ENCODE measurements around the gene DNAJC18. TPM values are rescaled to one million over a fixed set of nuclear protein-coding genes. Genes with fewer than 3 reads are reported as not detected.

DNAJC18 gene
- total and polyA plus RNA-seq, 12 donors = 3.4 to 21.1 (median 13.7) TPM

DNA sequence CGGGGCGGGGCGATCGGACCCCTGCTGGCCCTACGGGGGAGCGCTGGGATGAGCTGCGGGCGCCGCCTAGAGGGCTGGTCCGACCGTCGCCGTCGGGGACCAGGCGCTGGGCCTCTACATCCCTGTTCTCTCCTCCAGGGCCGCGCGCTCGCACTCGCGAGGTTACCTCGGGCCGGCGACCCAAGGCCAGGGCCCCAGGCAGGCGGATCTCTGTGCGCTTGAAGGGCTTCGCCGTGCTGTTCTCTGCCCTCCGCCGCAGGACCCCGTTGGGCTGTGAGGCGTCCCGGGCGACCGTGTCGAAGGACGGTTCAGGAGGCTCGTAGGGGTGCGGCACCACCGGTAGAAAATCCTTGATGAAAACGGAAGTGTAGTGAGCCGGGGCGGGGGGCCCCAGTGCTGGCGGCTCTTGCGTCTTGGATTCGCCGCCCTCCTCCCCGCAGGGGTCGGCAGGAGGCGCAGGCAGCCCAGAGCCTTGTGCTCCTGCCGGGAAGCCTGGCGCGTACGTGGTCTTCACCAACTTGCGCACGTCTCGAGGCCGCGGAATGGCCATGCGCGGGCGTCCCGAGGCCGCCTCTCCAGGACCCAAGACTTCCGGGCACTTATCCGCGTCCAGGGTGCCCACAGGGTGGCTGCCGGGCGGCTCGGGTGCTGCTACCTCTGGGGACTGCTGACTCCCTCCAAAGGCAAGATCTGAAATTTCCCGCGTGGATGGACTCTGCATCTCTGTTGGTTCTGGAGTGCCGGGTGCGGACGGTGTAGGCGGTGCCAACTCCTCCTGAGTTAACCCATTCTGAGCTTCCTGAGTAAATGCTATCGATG is 46.4 kb downstream of the DNAJC18 start:
- H3K4me3 ChIP-seq = peak overlapping the region; percentile 50 to 80 (median 69)
- peak in 7 of 8 donors; percentile 4 to 29 (median 16) for ATAC-seq
- no peaks in the 10 kb centered on the region for H3K9me3 ChIP-seq
- peaks cover 0 to 35% (median 0%) of the 10 kb centered on the region in 7 donors for H3K27me3 ChIP-seq
- DNase-seq = peak in 1 of 2 donors; percentile 66
- peaks cover 0 to 15% (median 0%) of the 10 kb centered on the region in 9 donors for H3K36me3 ChIP-seq
- TF ChIP-seq, protein P1, sequence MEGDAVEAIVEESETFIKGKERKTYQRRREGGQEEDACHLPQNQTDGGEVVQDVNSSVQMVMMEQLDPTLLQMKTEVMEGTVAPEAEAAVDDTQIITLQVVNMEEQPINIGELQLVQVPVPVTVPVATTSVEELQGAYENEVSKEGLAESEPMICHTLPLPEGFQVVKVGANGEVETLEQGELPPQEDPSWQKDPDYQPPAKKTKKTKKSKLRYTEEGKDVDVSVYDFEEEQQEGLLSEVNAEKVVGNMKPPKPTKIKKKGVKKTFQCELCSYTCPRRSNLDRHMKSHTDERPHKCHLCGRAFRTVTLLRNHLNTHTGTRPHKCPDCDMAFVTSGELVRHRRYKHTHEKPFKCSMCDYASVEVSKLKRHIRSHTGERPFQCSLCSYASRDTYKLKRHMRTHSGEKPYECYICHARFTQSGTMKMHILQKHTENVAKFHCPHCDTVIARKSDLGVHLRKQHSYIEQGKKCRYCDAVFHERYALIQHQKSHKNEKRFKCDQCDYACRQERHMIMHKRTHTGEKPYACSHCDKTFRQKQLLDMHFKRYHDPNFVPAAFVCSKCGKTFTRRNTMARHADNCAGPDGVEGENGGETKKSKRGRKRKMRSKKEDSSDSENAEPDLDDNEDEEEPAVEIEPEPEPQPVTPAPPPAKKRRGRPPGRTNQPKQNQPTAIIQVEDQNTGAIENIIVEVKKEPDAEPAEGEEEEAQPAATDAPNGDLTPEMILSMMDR (IDR thresholded peaks at IDR 0.05) = peak in 7 of 9 donors; percentile 35 to 64 (median 49)
- H3K27ac ChIP-seq = peak overlapping the region in 9 of 10 donors; percentile 89 to 97 (median 94)
- WGBS, 2 donors = 12 to 32% methylated on average over 76 to 77 of the region's 77 CpGs
- intact Hi-C loops (cut with DNase I) = loop anchor here in 2 of 10 donors (5.0 kb wide), 2 partner anchors 51 to 96 kb away; partner anchors contain the start of gene PAIP2 (in 1 of the 2)
- H3K4me1 ChIP-seq = peaks cover 7 to 89% (median 71%) of the 10 kb centered on the region in 9 donors

DNA sequence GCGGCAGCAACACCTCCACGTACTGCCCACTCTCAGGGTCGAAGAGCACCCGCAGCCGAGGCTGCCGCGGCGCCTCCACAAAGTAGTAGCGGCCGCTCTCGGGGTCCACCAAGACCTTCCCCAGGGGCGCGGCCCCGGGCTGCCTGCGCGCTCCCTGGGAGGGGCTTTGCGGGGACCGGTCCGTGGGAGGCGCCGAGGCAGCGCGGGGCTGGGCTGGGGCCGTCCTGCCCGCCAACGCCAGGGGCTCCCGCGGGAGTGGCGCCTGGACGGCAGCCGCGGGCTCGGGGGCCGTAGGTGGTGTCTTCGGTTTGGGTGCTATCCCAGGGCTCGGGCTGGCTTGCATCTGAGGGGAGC is 47.0 kb downstream of the DNAJC18 start:
- Histone ChIP-seq H3K4me1 (peaks cover 7 to 92% (median 72%) of the 10 kb centered on the region in 9 donors), H3K4me3 (peak overlapping the region; percentile 12 to 80 (median 69))

DNA sequence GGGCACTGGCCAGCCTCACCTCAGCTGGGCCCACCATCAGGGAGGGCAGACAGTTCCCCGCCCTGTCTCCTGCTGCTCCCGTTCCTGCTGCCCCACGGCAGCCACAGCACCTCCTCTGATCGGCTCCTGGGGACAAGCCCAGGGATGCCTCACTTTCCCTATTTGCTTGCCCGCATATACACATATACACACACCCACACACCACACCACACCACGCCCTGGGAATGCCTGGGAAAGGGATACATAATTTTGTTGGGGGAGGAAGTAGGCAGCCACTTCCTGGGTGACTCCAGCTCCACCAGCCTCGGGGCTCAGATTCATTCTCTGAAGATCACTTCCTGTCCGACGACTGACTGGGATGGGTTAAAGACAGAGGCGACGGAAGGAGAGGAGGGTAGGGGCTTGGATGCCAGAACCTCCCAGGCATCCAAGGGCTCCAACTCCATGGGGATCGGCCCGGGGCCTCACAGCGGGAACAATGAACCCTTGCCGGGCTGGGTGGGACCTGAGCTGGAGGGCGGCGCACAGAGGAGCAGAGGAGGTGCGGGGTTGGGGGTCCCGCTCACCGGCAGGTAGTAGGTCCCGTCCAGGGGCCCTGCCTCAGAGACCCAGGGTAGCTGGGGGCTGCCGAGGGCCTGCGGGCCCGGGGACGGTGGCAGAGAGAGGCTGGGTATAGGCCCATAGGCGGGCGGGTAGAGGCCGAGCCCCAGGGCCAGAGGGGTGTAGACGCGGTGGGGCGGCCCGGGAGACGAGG is 47.6 kb downstream of the DNAJC18 start:
- intact Hi-C loops (cut with DNase I) = loop anchor here in 2 of 10 donors (5.0 kb wide), 2 partner anchors 49 to 94 kb away; partner anchors contain the start of gene PAIP2 (in 1 of the 2)

More for the DNA sequence above, 47.0 kb downstream of the DNAJC18 start:
- DNase-seq = no peak
- TF ChIP-seq, protein P1 (IDR thresholded peaks at IDR 0.05) = no peak
- peak overlapping the region in 9 of 10 donors; percentile 64 to 97 (median 90) for H3K27ac ChIP-seq
- H3K9me3 ChIP-seq = no peaks in the 10 kb centered on the region
- 21 to 38% methylated on average over 32 to 36 of the region's 36 CpGs for WGBS, 2 donors
- ATAC-seq = no peak
- H3K36me3 ChIP-seq = peaks cover 0 to 15% (median 0%) of the 10 kb centered on the region in 9 donors
- H3K27me3 ChIP-seq = peaks cover 0 to 35% (median 0%) of the 10 kb centered on the region in 7 donors
- intact Hi-C loops (cut with DNase I) = loop anchor here in 2 of 10 donors (5.0 kb wide), 2 partner anchors 50 to 95 kb away; partner anchors contain the start of gene PAIP2 (in 1 of the 2)

More for the DNA sequence above, 47.6 kb downstream of the DNAJC18 start:
- peaks cover 0 to 35% (median 0%) of the 10 kb centered on the region in 7 donors for H3K27me3 ChIP-seq
- H3K4me3 ChIP-seq = peak overlapping the region; percentile 12 to 80 (median 69)
- no peak for DNase-seq
- H3K4me1 ChIP-seq = peaks cover 7 to 86% (median 67%) of the 10 kb centered on the region in 9 donors
- H3K36me3 ChIP-seq = peaks cover 0 to 15% (median 0%) of the 10 kb centered on the region in 9 donors
- TF ChIP-seq, protein P1 (IDR thresholded peaks at IDR 0.05) = no peak
- 39 to 46% methylated on average over 33 of the region's 33 CpGs for WGBS, 2 donors
- ATAC-seq = no peak
- H3K9me3 ChIP-seq = no peaks in the 10 kb centered on the region
- H3K27ac ChIP-seq = peak overlapping the region in 9 of 10 donors; percentile 27 to 97 (median 89)
